DOHH2 (cell line): ENCODE results near the gene SYNRG.
A peak's percentile ranks its signal among the peaks of the same experiment; 100 is the strongest.

Source experiments
- H3F3A ChIP-seq: fragments of 200-600 bp; sonication (generic), shearing (Covaris generic); 2 replicates; pipeline ENCODE4 v1.6.0; 2016; ENCODE audit warnings: antibody characterized with exemption, mild to moderate bottlenecking; ENCODE audit not compliant: control insufficient read depth, insufficient read depth
- H3K27ac ChIP-seq: fragments of 200-600 bp; sonication (generic); 2 replicates; pipeline ENCODE4 v1.5.1; 2014; ENCODE audit warnings: low read depth, mild to moderate bottlenecking, low read length, moderate library complexity
- H3K27me3 ChIP-seq: fragments of 200-600 bp; sonication (generic); 2 replicates; pipeline ENCODE4 v1.6.1; 2014; ENCODE audit warnings: mild to moderate bottlenecking, low read length, mixed read lengths; ENCODE audit not compliant: control insufficient read depth
- H3K36me3 ChIP-seq: fragments of 200-600 bp; sonication (generic); 2 replicates; pipeline ENCODE4 v1.6.1; 2014; ENCODE audit warnings: mild to moderate bottlenecking, low read length, moderate library complexity, mixed read lengths; ENCODE audit not compliant: control insufficient read depth
- H3K4me1 ChIP-seq: fragments of 200-600 bp; sonication (generic); 2 replicates; pipeline ENCODE4 v1.6.1; 2014; ENCODE audit warnings: mild to moderate bottlenecking, low read length, mixed read lengths; ENCODE audit not compliant: control insufficient read depth
- H3K4me2 ChIP-seq: fragments of 200-600 bp; sonication (generic); 2 replicates; pipeline ENCODE4 v1.6.0; 2014; ENCODE audit warnings: mild to moderate bottlenecking, low read length, moderate library complexity
- H3K4me3 ChIP-seq: fragments of 200-600 bp; sonication (generic); 2 replicates; pipeline ENCODE4 v1.5.1; 2014; ENCODE audit warnings: mild to moderate bottlenecking, low read length, mixed read lengths
- H3K79me2 ChIP-seq: fragments of 200-600 bp; sonication (generic); 2 replicates; pipeline ENCODE4 v1.6.1; 2014; ENCODE audit warnings: mild to moderate bottlenecking, low read length, mixed read lengths; ENCODE audit not compliant: control insufficient read depth
- H3K9me2 ChIP-seq: fragments of 200-600 bp; sonication (generic); replicated peaks from 2 replicates; pipeline ENCODE4 v1.6.1; 2014; ENCODE audit warnings: mild to moderate bottlenecking, low read length, mixed read lengths; ENCODE audit not compliant: control insufficient read depth
- H3K9me3 ChIP-seq: fragments of 200-600 bp; sonication (generic); 2 replicates; pipeline ENCODE4 v1.6.1; 2014; ENCODE audit warnings: antibody characterized with exemption, low read length, mixed read lengths; ENCODE audit not compliant: control insufficient read depth, insufficient read depth
- H4K20me1 ChIP-seq: fragments of 200-600 bp; sonication (generic); 2 replicates; pipeline ENCODE4 v1.6.0; 2014; ENCODE audit warnings: low read depth, mild to moderate bottlenecking, antibody characterized with exemption, low read length, moderate library complexity; ENCODE audit not compliant: control insufficient read depth, insufficient read depth
- EZH2phosphoT487 ChIP-seq: fragments of 200-600 bp; sonication (generic); IDR thresholded peaks from 2 replicates; pipeline ENCODE4 v1.6.1; 2017; ENCODE audit warnings: borderline replicate concordance, mild to moderate bottlenecking, antibody characterized with exemption, low read length, moderate library complexity, mixed read lengths
- TF ChIP-seq, protein P1 (sequence below): fragments of 200-600 bp; sonication (generic); IDR thresholded peaks from one replicate; pipeline ENCODE4 v1.5.1; 2014; ENCODE audit warnings: antibody characterized with exemption, mild to moderate bottlenecking, low read depth, low read length; ENCODE audit not compliant: poor library complexity, severe bottlenecking

Gene SYNRG

GRCh38 chr17:37570527-37571093, 38.6 kb downstream of the SYNRG start:
- H3K27me3 ChIP-seq: no peaks in the 10 kb centered on the region
- H3K36me3 ChIP-seq: peaks cover 87% of the 10 kb centered on the region
- H3K4me1 ChIP-seq: no peaks in the 10 kb centered on the region
- peaks cover 8% of the 10 kb centered on the region; the same call in 1 of the 2 replicates for H3K79me2 ChIP-seq
- no peak overlapping the region for H3K27ac ChIP-seq
- no peaks in the 10 kb centered on the region for H3K9me3 ChIP-seq
- H3K4me3 ChIP-seq: no peak overlapping the region
- no peaks in the 10 kb centered on the region for H3K9me2 ChIP-seq
- no peaks in the 10 kb centered on the region for H4K20me1 ChIP-seq
- H3F3A ChIP-seq: no peaks in the 10 kb centered on the region
- no peak overlapping the region for H3K4me2 ChIP-seq
- TF ChIP-seq, protein P1, sequence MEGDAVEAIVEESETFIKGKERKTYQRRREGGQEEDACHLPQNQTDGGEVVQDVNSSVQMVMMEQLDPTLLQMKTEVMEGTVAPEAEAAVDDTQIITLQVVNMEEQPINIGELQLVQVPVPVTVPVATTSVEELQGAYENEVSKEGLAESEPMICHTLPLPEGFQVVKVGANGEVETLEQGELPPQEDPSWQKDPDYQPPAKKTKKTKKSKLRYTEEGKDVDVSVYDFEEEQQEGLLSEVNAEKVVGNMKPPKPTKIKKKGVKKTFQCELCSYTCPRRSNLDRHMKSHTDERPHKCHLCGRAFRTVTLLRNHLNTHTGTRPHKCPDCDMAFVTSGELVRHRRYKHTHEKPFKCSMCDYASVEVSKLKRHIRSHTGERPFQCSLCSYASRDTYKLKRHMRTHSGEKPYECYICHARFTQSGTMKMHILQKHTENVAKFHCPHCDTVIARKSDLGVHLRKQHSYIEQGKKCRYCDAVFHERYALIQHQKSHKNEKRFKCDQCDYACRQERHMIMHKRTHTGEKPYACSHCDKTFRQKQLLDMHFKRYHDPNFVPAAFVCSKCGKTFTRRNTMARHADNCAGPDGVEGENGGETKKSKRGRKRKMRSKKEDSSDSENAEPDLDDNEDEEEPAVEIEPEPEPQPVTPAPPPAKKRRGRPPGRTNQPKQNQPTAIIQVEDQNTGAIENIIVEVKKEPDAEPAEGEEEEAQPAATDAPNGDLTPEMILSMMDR: peak; percentile 60
- no peak for TF ChIP-seq EZH2phosphoT487

DNA sequence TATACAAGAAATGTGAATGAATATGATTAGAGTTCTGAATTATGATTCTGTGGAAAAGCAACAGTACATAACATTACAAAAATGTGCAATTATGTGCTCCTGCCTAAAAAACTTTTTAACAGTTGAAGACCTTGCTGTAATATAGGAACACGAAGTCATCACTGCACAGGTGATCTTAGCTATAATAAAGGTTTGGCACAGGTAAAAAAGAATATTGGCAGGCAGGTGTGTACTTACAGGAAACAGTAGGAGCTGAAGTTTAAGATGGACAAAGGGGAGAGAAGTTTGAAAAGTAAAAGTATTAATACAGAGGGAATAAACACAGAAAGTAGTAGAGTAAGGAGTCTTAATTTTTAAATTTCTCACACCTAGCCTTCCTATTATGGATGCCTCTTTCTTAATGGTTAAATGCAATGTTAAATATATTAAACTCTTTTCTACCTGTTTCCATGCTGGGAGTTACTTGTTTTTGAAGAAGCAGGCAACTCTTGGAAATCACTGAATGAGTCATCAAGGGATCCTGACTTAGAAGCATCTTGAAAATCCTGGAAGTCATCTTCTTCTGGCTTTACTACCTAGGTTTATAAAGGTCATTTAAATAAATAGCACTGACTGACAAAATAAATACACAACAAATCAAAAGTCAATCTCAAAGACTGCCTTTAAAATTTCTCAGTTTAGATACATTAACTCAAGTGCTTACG, 40.7 kb downstream of the SYNRG start:
- Histone ChIP-seq H4K20me1 (peaks cover 3% of the 10 kb centered on the region; the same call in 1 of the 2 replicates), H3K4me2 (no peak overlapping the region), H3K9me2 (no peaks in the 10 kb centered on the region), H3K27me3 (no peaks in the 10 kb centered on the region), H3K9me3 (no peaks in the 10 kb centered on the region), H3K27ac (no peak overlapping the region), H3F3A (no peaks in the 10 kb centered on the region), H3K4me1 (no peaks in the 10 kb centered on the region), H3K4me3 (no peak overlapping the region), H3K36me3 (peaks cover 82% of the 10 kb centered on the region), H3K79me2 (0 out of 2 replicates have a peak, but pooled peaks cover 3% of the 10 kb centered on the region)
- no peak for TF ChIP-seq EZH2phosphoT487
- TF ChIP-seq, protein P1: no peak

DNA sequence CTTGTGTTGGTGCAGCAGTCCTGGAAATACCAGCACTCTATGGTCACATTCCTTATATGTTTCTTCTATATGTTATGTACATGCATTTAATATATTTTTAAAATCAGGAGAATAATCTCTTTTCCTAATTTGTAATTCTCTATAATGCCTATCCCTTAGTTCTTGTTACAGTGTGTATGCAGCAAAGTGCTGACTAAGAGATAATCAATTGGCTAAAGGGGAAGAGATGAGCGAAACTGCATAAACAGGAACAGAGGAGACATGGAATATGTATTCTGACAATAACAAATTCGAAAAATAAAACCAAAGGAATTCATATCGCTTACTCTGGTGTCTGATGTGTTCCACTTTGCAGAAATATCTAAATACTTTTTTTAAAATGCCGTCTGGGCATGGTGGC, 41.7 kb downstream of the SYNRG start:
- H4K20me1 ChIP-seq: peaks cover 3% of the 10 kb centered on the region; the same call in 1 of the 2 replicates
- no peaks in the 10 kb centered on the region for H3K9me2 ChIP-seq
- H3K27me3 ChIP-seq: no peaks in the 10 kb centered on the region
- no peaks in the 10 kb centered on the region for H3K79me2 ChIP-seq
- H3K9me3 ChIP-seq: no peaks in the 10 kb centered on the region
- H3K4me2 ChIP-seq: no peak overlapping the region
- no peak overlapping the region for H3K4me3 ChIP-seq
- no peak for TF ChIP-seq EZH2phosphoT487
- TF ChIP-seq, protein P1: no peak
- H3F3A ChIP-seq: no peaks in the 10 kb centered on the region; the same call in 1 of the 2 replicates
- H3K36me3 ChIP-seq: peaks cover 80% of the 10 kb centered on the region
- H3K27ac ChIP-seq: no peak overlapping the region
- H3K4me1 ChIP-seq: no peaks in the 10 kb centered on the region
